Osteoblast (primary cell): ENCODE data around the gene ZSWIM6. TPM values are rescaled to one million over a fixed set of nuclear protein-coding genes. Genes with fewer than 3 reads are reported as not detected.

Experiments used
- DNase-seq: peaks from one replicate; pipeline ENCODE4 v3.0.0; 2011; ENCODE audit warnings: low spot score, mixed read lengths; ENCODE audit not compliant: insufficient read length; ENCODE audit errors: missing footprints
- H2AFZ ChIP-seq: 2 replicates; pipeline ENCODE4 v1.6.0; 2011; ENCODE audit warnings: mild to moderate bottlenecking, low read length
- H3K27ac ChIP-seq: 2 replicates; pipeline ENCODE4 v1.5.1; 2011; ENCODE audit warnings: mild to moderate bottlenecking, low read depth, low read length, moderate library complexity
- H3K27me3 ChIP-seq: 2 replicates; pipeline ENCODE4 v1.6.0; 2012; ENCODE audit warnings: mild to moderate bottlenecking, control low read depth, inconsistent platforms, low read length, moderate library complexity; ENCODE audit not compliant: insufficient read depth
- H3K36me3 ChIP-seq: 2 replicates; pipeline ENCODE4 v1.5.1; 2011; ENCODE audit warnings: mild to moderate bottlenecking, low read length, control low read depth, moderate library complexity; ENCODE audit not compliant: insufficient read depth
- H3K4me1 ChIP-seq: 2 replicates; pipeline ENCODE4 v1.5.1; 2011; ENCODE audit warnings: mild to moderate bottlenecking, low read length, control low read depth, moderate library complexity; ENCODE audit not compliant: insufficient read depth
- H3K4me2 ChIP-seq: 2 replicates; pipeline ENCODE4 v1.6.0; 2011; ENCODE audit warnings: mild to moderate bottlenecking, low read length; ENCODE audit not compliant: insufficient read depth
- H3K4me3 ChIP-seq: fragments of 200-600 bp; sonication (generic); 3 replicates; pipeline ENCODE4 v1.5.1; 2012; ENCODE audit warnings: mild to moderate bottlenecking, low read length, inconsistent platforms; ENCODE audit not compliant: insufficient read depth
- H3K79me2 ChIP-seq: 2 replicates; pipeline ENCODE4 v1.6.0; 2012; ENCODE audit warnings: mild to moderate bottlenecking, low read length, control low read depth, inconsistent platforms; ENCODE audit not compliant: insufficient read depth
- H3K9me3 ChIP-seq: 2 replicates; pipeline ENCODE4 v1.5.1; 2011; ENCODE audit warnings: low read depth, low read length, control low read depth
- H4K20me1 ChIP-seq: 2 replicates; pipeline ENCODE4 v1.6.0; 2012; ENCODE audit warnings: mild to moderate bottlenecking, low read length, control low read depth; ENCODE audit not compliant: insufficient read depth
- CTCF ChIP-seq: IDR thresholded peaks from 2 replicates; pipeline ENCODE4 v1.5.1; 2011; ENCODE audit warnings: mild to moderate bottlenecking, low read depth, low read length, moderate library complexity; ENCODE audit errors: extremely low read depth
- total RNA-seq: library from RNA; depleted of rRNA; stranded (reverse); fragments of >200 nt; gene quantifications from 2 replicates; pipeline ENCODE4 v1.2.3, GENCODE V29; 2012

Gene ZSWIM6
- total RNA-seq, 1 donor, result 10.5 TPM

- H3K36me3 ChIP-seq, result no peaks in the 10 kb centered on the region
- no peak overlapping the region for H2AFZ ChIP-seq
- TF ChIP-seq CTCF, result no peak
- peak overlapping the region; percentile 44 for H3K4me3 ChIP-seq
- H3K9me3 ChIP-seq, result no peaks in the 10 kb centered on the region
- peak overlapping the region; percentile 91 for H3K27ac ChIP-seq
- H3K4me2 ChIP-seq, result peak overlapping the region; percentile 75
- no peak for DNase-seq
- no peaks in the 10 kb centered on the region for H4K20me1 ChIP-seq
- no peaks in the 10 kb centered on the region for H3K79me2 ChIP-seq
- H3K4me1 ChIP-seq, result peaks cover 75% of the 10 kb centered on the region
- no peaks in the 10 kb centered on the region for H3K27me3 ChIP-seq
Measured at GRCh38 chr5:61302200-61302563, 29.9 kb upstream of the ZSWIM6 start.

DNA sequence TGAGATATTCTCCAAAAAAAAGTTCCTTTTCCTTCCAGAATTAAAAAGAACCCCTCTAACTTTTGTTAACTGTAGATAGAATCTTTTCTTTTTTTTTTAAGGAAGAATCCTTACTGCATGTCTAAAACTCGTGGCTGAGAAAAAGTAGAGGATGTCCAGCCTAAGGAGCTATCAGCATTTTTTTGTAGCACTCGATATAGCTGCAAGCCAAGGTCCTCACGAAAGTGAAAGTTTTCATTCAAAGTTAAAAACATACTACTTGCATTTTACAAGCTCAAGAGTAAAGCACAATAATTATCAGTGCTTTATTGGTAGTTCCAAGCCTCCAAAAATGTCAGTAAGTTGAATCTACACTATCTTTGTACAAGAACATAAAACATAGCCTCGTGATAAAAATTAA is 28.7 kb upstream of the ZSWIM6 start:
- DNase-seq, result no peak
- no peak overlapping the region for H2AFZ ChIP-seq
- no peaks in the 10 kb centered on the region for H3K9me3 ChIP-seq
- no peak for TF ChIP-seq CTCF
- H3K27me3 ChIP-seq, result no peaks in the 10 kb centered on the region
- peaks cover 78% of the 10 kb centered on the region for H3K4me1 ChIP-seq
- H3K27ac ChIP-seq, result peak overlapping the region; percentile 91
- no peaks in the 10 kb centered on the region for H3K79me2 ChIP-seq
- peak overlapping the region; percentile 62 for H3K4me3 ChIP-seq
- peak overlapping the region; percentile 75 for H3K4me2 ChIP-seq
- H3K36me3 ChIP-seq, result no peaks in the 10 kb centered on the region
- H4K20me1 ChIP-seq, result no peaks in the 10 kb centered on the region

DNA sequence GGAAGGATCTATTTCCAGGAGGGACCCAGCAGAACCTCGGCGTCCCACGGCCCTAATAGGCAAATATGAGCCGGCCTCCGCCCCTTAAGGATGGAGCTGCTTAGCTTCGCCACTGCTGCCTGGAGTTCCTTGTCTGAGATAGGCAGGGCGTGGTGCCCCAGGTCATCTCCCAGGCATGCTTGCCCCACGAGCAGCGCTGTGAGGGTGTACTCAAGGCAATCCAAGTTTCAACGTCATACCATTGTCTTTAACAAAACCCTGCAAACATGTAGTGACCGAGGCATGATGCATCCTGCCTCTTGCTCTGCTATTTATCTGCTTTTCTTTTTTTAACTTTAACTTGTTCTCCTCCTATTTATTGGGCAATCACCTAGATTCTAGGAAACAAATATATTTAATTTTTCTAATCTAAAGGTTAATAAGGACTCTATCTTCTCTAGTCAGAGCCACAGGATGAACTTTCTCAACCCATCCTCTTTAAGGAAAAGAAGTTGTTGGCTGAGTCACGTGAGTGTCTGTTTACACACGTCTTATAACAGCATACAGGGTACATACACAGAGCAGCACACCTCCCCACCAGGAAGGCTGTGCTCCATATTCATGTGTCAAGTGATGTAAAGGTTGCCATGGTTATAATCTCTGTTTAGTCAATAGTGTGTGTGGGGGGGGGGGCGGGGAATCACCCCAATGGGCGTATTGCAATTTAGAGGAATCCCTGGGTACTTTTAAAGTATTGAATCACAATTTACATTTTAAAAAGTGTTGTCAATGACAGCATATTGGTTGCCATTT is 27.3 kb upstream of the ZSWIM6 start:
- peak overlapping the region; percentile 91 for H3K27ac ChIP-seq
- no peaks in the 10 kb centered on the region for H3K27me3 ChIP-seq
- H4K20me1 ChIP-seq, result no peaks in the 10 kb centered on the region
- no peaks in the 10 kb centered on the region for H3K79me2 ChIP-seq
- H2AFZ ChIP-seq, result peak overlapping the region; percentile 26
- peaks cover 67% of the 10 kb centered on the region for H3K4me1 ChIP-seq
- H3K4me2 ChIP-seq, result peak overlapping the region; percentile 75
- no peaks in the 10 kb centered on the region for H3K36me3 ChIP-seq
- H3K9me3 ChIP-seq, result no peaks in the 10 kb centered on the region
- no peak for DNase-seq
- no peak for TF ChIP-seq CTCF
- peak overlapping the region; percentile 28 for H3K4me3 ChIP-seq

DNA sequence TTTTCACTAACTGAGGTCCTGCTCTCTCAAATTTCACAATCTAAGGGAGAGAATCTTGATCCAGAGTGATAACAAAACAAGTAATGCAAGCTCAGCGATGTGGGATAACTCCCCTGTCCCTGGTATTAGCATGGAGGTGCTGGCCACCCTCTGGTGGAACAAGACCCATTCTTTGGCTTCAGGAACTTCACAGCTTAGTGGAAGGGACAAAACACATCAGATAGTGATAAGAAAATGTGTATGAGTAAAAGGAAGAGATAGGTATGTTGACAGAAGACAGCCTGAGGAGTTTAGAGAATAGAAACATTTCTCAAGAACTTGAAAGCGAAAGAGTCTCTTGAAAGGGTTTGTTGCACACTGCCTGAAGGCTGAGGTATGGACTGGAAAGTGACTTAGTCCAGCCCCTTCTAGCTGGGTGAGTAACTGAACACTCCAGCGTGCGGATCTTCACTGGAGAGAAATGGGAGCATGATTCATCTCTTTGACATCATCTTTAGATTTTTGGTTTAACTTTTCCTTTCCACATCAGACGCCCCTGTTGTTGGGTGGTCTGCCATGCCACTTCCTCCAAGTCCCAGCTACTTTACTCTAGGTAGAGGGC is 25.4 kb upstream of the ZSWIM6 start:
- peak overlapping the region; percentile 58 for H3K4me3 ChIP-seq
- peak overlapping the region; percentile 94 for H3K27ac ChIP-seq
- peak overlapping the region; percentile 77 for H3K4me2 ChIP-seq
- no peaks in the 10 kb centered on the region for H3K79me2 ChIP-seq
- no peaks in the 10 kb centered on the region for H3K9me3 ChIP-seq
- no peaks in the 10 kb centered on the region for H3K36me3 ChIP-seq
- H3K27me3 ChIP-seq, result no peaks in the 10 kb centered on the region
- H2AFZ ChIP-seq, result peak overlapping the region; percentile 86
- H3K4me1 ChIP-seq, result peaks cover 56% of the 10 kb centered on the region
- no peak for TF ChIP-seq CTCF
- DNase-seq, result peak; percentile 81
- H4K20me1 ChIP-seq, result no peaks in the 10 kb centered on the region
